H1 (cell line): ENCODE data around the gene FGL2. TPM values are rescaled to one million over a fixed set of nuclear protein-coding genes. Genes with fewer than 3 reads are reported as not detected.

ENCODE experiments used
- BACH1 ChIP-seq: IDR thresholded peaks from 2 replicates; pipeline ENCODE4 v1.6.1; 2012; ENCODE audit warnings: low read length, improper control_type of control experiment
- CHD1 ChIP-seq: IDR thresholded peaks from 2 replicates; pipeline ENCODE4 v1.6.1; 2012; ENCODE audit warnings: low read depth, low read length, improper control_type of control experiment
- GTF2F1 ChIP-seq: IDR thresholded peaks from 2 replicates; pipeline ENCODE4 v1.6.1; 2012; ENCODE audit warnings: low read depth, low read length, improper control_type of control experiment, borderline replicate concordance
- JUN ChIP-seq: IDR thresholded peaks from 2 replicates; pipeline ENCODE4 v1.6.1; 2011; ENCODE audit warnings: low read depth, mild to moderate bottlenecking, improper control_type of control experiment, low read length
- JUND ChIP-seq: IDR thresholded peaks from 2 replicates; pipeline ENCODE4 v1.6.1; 2011; ENCODE audit warnings: mild to moderate bottlenecking, improper control_type of control experiment, low read length
- RAD21 ChIP-seq, 2 experiments: IDR thresholded peaks in 1 of 2; conservative IDR thresholded peaks in 1 of 2; 2 replicates each; pipeline ENCODE4 v1.6.1; 2011; ENCODE audit warnings: low read depth in 2 of 2, low read length in 2 of 2, improper control_type of control experiment in 1 of 2, inconsistent platforms in 1 of 2, mild to moderate bottlenecking in 1 of 2, moderate library complexity in 1 of 2
- polyA plus RNA-seq, 7 experiments: library from polyadenylated mRNA; depleted of rRNA in 3 of 7; stranded (reverse) in 5 of 7; unstranded in 2 of 7; fragments of >200 nt in 5 of 7; fragments of 200-250 nt in 2 of 7; gene quantifications; 1 replicate in 5 of 7; 2 replicates in 1 of 7; 4 replicates in 1 of 7; pipeline versions ENCODE4 v1.2.1 to v1.2.3, GENCODE V29; 2011 to 2013; ENCODE audit warnings: missing spikeins in 2 of 7, mixed read lengths in 2 of 7
- total RNA-seq: library from RNA; stranded (reverse); fragmentation: NEBNext Ultra II Directional; extraction: Animal tissue kit (Norgen Biotek cat#: 25700); gene quantifications from 2 replicates; pipeline ENCODE4 v1.2.1, GENCODE V29; 2021
- TF ChIP-seq, protein P1 (sequence below): fragments of 300-600 bp; sonication (generic); IDR thresholded peaks from 2 replicates; pipeline ENCODE4 v1.7.1; 2012; ENCODE audit warnings: low read length, moderate library complexity, mild to moderate bottlenecking, inconsistent platforms; ENCODE audit not compliant: insufficient replicate concordance

Gene FGL2
- total and polyA plus RNA-seq, 2 of the 8 experiments (the other 6 are each of a cell fraction or from before 2014, with no cell fraction given): not detected

DNA sequence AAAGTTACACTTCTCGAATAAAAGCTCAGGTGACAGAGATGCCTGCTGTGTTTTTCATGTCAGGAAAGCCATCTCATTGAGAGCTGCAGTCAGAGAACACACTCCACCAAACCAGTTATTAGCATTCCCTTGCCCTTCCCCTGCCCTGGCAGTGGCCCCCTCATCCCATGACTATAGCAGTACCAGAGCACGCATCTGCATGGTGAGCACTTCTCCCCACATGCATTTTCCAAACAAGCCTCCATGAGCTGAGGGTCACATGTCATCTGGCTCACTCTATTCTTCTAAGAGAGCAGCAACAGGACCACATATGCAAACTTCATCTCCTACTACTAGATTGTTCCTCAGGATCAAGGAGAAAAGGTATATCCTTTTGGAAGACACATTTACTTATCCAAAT, 42.4 kb upstream of the FGL2 start (continued):
- TF ChIP-seq, protein P1, sequence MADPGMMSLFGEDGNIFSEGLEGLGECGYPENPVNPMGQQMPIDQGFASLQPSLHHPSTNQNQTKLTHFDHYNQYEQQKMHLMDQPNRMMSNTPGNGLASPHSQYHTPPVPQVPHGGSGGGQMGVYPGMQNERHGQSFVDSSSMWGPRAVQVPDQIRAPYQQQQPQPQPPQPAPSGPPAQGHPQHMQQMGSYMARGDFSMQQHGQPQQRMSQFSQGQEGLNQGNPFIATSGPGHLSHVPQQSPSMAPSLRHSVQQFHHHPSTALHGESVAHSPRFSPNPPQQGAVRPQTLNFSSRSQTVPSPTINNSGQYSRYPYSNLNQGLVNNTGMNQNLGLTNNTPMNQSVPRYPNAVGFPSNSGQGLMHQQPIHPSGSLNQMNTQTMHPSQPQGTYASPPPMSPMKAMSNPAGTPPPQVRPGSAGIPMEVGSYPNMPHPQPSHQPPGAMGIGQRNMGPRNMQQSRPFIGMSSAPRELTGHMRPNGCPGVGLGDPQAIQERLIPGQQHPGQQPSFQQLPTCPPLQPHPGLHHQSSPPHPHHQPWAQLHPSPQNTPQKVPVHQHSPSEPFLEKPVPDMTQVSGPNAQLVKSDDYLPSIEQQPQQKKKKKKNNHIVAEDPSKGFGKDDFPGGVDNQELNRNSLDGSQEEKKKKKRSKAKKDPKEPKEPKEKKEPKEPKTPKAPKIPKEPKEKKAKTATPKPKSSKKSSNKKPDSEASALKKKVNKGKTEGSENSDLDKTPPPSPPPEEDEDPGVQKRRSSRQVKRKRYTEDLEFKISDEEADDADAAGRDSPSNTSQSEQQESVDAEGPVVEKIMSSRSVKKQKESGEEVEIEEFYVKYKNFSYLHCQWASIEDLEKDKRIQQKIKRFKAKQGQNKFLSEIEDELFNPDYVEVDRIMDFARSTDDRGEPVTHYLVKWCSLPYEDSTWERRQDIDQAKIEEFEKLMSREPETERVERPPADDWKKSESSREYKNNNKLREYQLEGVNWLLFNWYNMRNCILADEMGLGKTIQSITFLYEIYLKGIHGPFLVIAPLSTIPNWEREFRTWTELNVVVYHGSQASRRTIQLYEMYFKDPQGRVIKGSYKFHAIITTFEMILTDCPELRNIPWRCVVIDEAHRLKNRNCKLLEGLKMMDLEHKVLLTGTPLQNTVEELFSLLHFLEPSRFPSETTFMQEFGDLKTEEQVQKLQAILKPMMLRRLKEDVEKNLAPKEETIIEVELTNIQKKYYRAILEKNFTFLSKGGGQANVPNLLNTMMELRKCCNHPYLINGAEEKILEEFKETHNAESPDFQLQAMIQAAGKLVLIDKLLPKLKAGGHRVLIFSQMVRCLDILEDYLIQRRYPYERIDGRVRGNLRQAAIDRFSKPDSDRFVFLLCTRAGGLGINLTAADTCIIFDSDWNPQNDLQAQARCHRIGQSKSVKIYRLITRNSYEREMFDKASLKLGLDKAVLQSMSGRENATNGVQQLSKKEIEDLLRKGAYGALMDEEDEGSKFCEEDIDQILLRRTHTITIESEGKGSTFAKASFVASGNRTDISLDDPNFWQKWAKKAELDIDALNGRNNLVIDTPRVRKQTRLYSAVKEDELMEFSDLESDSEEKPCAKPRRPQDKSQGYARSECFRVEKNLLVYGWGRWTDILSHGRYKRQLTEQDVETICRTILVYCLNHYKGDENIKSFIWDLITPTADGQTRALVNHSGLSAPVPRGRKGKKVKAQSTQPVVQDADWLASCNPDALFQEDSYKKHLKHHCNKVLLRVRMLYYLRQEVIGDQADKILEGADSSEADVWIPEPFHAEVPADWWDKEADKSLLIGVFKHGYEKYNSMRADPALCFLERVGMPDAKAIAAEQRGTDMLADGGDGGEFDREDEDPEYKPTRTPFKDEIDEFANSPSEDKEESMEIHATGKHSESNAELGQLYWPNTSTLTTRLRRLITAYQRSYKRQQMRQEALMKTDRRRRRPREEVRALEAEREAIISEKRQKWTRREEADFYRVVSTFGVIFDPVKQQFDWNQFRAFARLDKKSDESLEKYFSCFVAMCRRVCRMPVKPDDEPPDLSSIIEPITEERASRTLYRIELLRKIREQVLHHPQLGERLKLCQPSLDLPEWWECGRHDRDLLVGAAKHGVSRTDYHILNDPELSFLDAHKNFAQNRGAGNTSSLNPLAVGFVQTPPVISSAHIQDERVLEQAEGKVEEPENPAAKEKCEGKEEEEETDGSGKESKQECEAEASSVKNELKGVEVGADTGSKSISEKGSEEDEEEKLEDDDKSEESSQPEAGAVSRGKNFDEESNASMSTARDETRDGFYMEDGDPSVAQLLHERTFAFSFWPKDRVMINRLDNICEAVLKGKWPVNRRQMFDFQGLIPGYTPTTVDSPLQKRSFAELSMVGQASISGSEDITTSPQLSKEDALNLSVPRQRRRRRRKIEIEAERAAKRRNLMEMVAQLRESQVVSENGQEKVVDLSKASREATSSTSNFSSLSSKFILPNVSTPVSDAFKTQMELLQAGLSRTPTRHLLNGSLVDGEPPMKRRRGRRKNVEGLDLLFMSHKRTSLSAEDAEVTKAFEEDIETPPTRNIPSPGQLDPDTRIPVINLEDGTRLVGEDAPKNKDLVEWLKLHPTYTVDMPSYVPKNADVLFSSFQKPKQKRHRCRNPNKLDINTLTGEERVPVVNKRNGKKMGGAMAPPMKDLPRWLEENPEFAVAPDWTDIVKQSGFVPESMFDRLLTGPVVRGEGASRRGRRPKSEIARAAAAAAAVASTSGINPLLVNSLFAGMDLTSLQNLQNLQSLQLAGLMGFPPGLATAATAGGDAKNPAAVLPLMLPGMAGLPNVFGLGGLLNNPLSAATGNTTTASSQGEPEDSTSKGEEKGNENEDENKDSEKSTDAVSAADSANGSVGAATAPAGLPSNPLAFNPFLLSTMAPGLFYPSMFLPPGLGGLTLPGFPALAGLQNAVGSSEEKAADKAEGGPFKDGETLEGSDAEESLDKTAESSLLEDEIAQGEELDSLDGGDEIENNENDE: no peak
- TF ChIP-seq JUND (no peak), JUN (no peak), CHD1 (no peak), RAD21 (IDR thresholded peaks at IDR 0.05 in 1 of 2, conservative IDR thresholded peaks at IDR 0.05 in 1 of 2; ENCODE audit: low read depth in 2 of 2, low read length in 2 of 2) (no peak), BACH1 (no peak), GTF2F1 (no peak)
